Neuron (in vitro differentiated cells): ENCODE results near the gene ANKRD17.
A peak's percentile ranks its signal among the peaks of the same experiment; 100 is the strongest.
"Not testable (repeated sequence)": the region's sequence is repeated elsewhere in the genome, so short reads cannot be mapped to it uniquely, and the experiment has no call there.

Experiments
- H2AFZ ChIP-seq: one replicate; pipeline ENCODE4 v1.6.1; 2013; ENCODE audit warnings: low read depth, mild to moderate bottlenecking, inconsistent platforms, low read length, moderate library complexity
- H3K27me3 ChIP-seq: one replicate; pipeline ENCODE4 v1.6.1; 2013; ENCODE audit warnings: low read length; ENCODE audit not compliant: insufficient read depth
- H3K36me3 ChIP-seq: one replicate; pipeline ENCODE4 v1.6.1; 2013; ENCODE audit warnings: low read length; ENCODE audit not compliant: insufficient read depth
- H3K4me1 ChIP-seq: one replicate; pipeline ENCODE4 v1.6.1; 2013; ENCODE audit warnings: low read length; ENCODE audit not compliant: insufficient read depth
- H3K4me3 ChIP-seq: 2 replicates; pipeline ENCODE4 v1.5.1; 2013; ENCODE audit warnings: mild to moderate bottlenecking, low read length, moderate library complexity
- H3K9me3 ChIP-seq: one replicate; pipeline ENCODE4 v1.6.1; 2013; ENCODE audit warnings: low read length

The ANKRD17 gene

DNA sequence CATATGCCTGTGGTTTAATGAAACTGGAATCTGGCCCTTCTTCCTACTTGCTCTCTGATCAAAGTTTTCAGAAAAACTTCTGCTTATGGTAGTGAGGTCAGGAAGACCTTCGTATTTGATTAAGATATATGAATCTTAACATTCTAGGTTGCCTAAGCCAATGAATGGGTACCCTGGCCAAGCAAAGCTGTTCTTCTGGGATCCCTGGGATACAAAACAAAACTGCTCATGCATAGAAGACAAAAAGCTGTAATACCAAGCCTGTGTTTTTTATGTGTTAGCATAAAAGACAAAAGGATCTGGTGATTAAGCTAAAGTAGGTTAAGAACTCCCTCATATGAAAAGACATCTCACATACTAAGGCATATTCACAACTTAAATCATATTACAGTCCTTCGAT lies 21.6 kb downstream of the ANKRD17 start:
- no peaks in the 10 kb centered on the region for H3K9me3 ChIP-seq
- peaks cover 35% of the 10 kb centered on the region for H3K36me3 ChIP-seq

DNA sequence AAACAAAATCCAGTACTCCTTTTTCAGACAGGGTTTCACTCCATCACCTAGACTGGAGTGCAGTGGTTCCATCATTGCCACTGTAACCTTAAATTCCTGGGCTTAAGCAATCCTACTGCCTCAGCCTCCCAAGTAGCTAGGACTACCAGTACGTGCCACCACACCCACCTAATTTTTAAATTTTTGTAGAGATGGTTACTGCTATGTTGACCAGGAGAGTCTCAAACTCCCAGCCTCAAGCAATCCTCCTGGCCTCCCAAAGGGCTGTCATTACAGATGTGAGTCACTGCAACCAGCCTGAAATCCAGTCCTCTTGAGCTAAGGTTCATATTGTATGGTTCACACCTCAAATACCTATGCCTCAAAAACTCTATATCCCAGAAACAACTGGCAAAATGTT lies 22.4 kb downstream of the ANKRD17 start:
- Histone ChIP-seq H2AFZ (no peak overlapping the region), H3K27me3 (no peaks in the 10 kb centered on the region), H3K9me3 (no peaks in the 10 kb centered on the region), H3K4me1 (no peaks in the 10 kb centered on the region), H3K36me3 (peaks cover 41% of the 10 kb centered on the region), H3K4me3 (no peak overlapping the region)

More for the DNA sequence above, 21.6 kb downstream of the ANKRD17 start:
- Histone ChIP-seq H3K4me3 (no peak overlapping the region), H2AFZ (no peak overlapping the region), H3K4me1 (no peaks in the 10 kb centered on the region), H3K27me3 (no peaks in the 10 kb centered on the region)

DNA sequence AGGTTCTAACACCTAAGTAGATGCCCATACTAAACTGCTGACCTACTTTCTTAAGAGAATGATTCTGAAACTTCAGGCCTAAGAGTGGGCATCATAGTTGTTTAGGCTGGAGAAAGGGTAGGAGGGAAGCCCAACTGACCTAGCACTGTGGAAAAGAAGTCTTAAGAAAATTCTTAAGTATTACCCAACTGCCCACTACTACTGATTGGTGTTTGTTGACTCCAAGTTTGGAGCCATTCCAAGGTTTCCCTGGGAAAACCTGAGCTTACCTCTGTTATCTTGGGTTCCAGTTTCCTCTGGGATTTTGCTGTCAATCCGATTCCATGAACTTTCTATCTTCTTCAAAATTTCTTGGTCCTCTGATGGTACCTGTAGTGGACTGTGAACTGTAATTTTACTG lies 23.9 kb downstream of the ANKRD17 start:
- peaks cover 46% of the 10 kb centered on the region for H3K36me3 ChIP-seq
- H3K27me3 ChIP-seq, result no peaks in the 10 kb centered on the region
- H2AFZ ChIP-seq, result no peak overlapping the region
- no peak overlapping the region for H3K4me3 ChIP-seq
- no peaks in the 10 kb centered on the region for H3K9me3 ChIP-seq
- H3K4me1 ChIP-seq, result no peaks in the 10 kb centered on the region

DNA sequence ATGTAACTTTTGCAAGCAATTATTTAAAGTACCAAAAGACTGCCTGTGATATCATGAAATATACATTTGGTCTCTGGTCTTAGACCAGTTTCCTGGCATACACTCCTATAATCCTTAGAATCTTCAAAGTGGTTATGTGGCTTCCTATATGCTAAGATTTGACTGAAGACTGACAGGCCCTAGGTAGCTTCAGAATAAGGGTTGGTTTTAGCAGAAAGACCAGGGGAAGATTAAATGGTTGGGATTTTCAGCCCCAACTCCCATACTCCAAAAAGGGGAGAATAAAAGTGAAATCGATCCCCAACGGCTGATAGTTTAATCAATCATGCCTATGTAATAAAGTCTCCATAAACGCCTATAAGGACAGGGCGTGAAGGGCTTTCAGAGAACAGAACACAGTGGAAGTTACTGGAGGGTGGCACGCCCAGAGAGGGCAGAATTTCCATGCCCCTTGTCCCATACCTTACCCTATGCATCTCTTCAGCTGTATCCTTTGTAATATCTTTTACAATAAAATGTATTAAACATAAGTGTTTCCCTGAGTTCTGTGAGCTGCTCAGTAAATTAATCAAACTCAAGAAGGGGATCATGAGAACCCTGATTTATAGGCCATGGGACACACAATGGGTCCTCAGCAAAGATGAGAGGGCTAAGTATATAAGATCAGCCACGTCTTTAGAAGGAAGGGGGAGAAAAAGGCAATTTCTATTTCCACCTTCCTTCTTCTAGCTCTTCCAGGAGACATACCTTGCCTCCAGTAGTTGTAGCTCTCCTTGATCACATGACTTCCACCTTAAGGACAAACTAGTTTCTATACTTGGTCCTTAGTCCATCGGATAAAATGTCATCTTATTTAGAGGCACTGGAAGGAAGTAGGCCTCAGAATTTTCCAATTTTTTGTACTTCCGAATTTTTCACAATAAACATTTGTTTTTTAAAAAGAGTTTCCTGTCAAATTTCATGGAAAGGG lies 26.8 kb downstream of the ANKRD17 start:
- Histone ChIP-seq H3K9me3 (no peaks in the 10 kb centered on the region), H3K4me3 (no peak overlapping the region), H3K27me3 (no peaks in the 10 kb centered on the region), H2AFZ (no peak overlapping the region), H3K4me1 (no peaks in the 10 kb centered on the region), H3K36me3 (peaks cover 40% of the 10 kb centered on the region)

DNA sequence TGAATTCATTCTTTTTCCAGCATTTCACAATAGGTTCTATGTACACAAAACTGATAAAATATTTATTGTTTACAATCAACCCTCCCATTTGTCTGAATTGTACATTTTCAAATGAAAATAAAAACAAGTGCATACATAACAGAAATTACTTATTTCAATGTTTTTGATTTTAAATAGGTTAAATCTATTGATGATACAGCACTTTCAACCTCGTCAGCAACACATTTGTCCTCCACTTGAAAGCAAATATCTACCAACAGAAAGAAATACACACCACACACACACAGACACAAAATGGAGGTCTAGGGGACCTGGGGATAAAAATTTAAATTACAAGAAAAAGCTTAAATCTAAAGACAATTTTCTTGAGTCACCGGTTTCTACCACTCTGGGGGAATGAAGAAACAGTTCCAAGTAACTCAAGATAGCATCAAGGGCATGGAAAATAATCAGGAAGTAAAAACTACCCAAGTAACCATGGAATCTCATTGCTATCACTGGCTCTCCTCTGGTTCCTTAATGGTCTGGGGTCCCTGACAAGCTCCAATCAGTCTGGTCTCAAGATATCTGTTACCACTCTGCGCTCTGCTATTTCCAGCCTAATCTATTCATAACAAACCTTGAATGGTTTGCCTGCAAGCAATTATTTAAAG lies 27.6 kb downstream of the ANKRD17 start:
- Histone ChIP-seq H3K36me3 (peaks cover 37% of the 10 kb centered on the region), H3K27me3 (no peaks in the 10 kb centered on the region), H3K9me3 (no peaks in the 10 kb centered on the region), H3K4me1 (no peaks in the 10 kb centered on the region), H3K4me3 (no peak overlapping the region), H2AFZ (no peak overlapping the region)

DNA sequence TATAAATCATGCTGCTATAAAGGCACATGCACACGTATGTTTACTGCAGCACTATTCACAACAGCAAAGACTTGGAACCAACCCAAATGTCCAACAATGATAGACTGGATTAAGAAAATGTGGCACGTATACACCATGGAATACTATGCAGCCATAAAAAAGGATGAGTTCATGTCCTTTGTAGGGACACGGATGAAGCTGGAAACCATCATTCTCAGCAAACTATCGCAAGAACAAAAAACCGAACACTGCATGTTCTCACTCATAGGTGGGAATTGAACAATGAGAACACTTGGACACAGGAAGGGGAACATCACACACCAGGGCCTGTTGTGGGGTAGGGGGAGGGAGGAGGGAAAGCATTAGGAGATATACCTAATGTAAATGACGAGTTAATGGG lies 29.8 kb downstream of the ANKRD17 start:
- not testable (repeated sequence) for H3K4me1 ChIP-seq, H2AFZ ChIP-seq, H3K4me3 ChIP-seq, H3K27me3 ChIP-seq, H3K9me3 ChIP-seq
- peaks cover 24% of the 10 kb centered on the region for H3K36me3 ChIP-seq

DNA sequence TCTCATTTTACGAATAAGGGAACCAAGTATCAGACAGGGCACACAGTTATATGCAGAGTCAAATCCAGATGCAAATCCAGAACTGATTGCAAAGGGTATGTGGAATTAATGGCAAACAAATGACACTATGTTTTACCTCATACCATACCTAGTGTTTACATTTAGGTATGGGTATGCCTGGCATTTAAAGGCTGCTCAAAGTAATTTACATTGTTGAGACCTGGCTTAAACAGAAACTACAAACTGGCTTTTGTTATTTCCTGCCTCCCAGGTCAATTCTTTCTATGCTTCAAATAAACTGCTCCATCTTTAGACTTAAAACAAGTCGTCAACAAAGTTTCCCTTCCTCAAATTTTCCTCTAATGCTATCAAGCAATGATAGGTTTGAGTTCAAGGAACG lies 33.7 kb downstream of the ANKRD17 start:
- Histone ChIP-seq H3K9me3 (no peaks in the 10 kb centered on the region), H2AFZ (no peak overlapping the region), H3K4me1 (peaks cover 16% of the 10 kb centered on the region), H3K4me3 (no peak overlapping the region), H3K27me3 (no peaks in the 10 kb centered on the region), H3K36me3 (peaks cover 2% of the 10 kb centered on the region)

DNA sequence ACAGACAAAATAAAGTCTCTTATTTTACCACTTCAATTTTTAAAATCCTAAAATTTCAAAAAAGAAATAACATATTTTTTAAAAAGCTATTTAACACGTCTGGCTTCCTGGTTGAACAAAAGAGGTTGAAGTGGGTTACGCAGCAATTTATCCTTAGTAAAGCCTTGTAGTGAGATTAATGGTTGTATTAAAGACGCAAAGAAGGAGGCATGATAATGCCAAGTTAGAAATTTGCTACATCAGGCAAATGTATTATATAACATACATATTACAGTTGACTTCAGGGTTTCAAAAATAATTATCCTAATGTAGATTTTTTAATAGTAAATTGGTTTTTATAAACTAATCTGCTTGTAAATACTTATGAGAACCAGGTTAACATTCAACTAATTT lies 35.3 kb downstream of the ANKRD17 start:
- Histone ChIP-seq H3K9me3 (no peaks in the 10 kb centered on the region), H2AFZ (no peak overlapping the region), H3K4me1 (peaks cover 16% of the 10 kb centered on the region), H3K4me3 (peak overlapping the region; percentile 72), H3K36me3 (no peaks in the 10 kb centered on the region), H3K27me3 (no peaks in the 10 kb centered on the region)

DNA sequence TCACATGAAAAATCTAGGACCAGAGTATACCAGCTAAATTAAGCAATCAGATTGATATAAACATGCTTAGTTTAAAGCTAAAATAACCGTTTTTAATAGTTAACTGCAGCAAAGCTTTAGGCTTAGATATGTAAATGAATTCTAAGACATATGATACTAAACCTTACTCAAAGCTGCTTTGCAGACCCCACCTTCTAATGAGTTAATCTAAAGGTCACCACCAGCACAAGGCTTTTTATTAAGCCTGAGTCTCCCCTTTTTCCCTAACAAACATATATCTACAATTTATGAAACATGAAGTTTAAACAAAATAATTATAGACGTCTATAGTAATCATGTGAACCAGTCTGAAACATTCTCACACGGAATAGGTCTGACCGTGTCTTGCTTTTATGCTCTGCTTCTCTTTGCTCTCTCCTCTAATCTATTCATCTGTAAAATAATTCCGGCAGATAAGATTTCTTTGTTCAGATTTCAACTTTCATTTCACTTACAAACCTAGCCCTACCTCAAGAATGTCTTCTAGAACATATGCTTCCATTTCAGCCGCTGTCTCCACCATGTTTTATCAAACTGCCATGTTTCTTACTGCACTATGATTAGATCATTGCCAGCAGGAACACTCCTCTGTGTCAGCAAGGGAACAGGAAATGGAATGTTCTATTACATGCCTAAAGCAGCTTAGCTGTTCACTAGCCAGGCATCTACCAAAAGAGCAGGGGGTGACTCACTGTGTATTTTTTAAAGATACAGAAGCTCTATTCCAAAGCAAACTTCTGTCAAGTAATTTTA lies 35.9 kb downstream of the ANKRD17 start:
- Histone ChIP-seq H3K36me3 (no peaks in the 10 kb centered on the region), H3K4me3 (peak overlapping the region; percentile 72), H3K4me1 (peaks cover 16% of the 10 kb centered on the region), H3K9me3 (no peaks in the 10 kb centered on the region), H2AFZ (peak overlapping the region; percentile 8), H3K27me3 (no peaks in the 10 kb centered on the region)

DNA sequence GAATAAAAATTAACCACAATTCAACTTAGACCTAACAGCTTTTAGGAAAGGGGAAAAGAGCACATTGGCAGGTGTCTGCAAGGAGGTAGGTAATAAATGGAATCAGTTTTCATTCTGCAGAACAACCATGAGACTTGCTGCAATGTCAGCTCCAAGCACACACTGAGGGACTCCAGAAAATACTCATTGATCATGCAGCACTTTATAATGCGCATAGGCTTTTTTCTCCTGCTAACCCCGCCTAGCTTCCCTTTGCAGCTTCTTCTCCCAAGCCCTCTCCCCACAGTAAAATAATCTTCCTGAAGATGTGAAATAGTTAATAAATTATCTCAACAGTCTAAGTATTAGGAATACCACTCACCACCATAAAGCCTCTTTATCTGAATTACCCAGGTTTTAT lies 36.9 kb downstream of the ANKRD17 start:
- Histone ChIP-seq H3K36me3 (no peaks in the 10 kb centered on the region), H3K27me3 (no peaks in the 10 kb centered on the region), H3K9me3 (no peaks in the 10 kb centered on the region), H3K4me3 (peak overlapping the region; percentile 72), H2AFZ (no peak overlapping the region), H3K4me1 (peaks cover 16% of the 10 kb centered on the region)

DNA sequence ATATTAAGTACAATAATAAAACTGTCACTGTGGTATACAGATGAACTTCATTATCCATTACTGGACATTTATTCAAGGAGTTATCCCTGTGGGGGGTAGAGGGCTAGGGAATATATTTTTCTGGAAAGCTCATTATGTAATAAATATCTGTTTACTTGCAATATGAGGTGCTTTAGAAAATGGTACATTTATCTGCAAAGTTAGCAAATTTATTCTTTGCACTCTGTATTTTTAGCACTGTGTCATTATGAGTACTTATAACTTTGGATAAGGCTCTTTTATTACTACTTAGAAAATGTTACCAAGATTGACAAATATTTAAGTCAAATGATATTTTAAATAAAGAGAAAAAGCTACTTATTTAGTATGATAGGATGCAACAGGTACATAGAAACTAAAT lies 37.8 kb downstream of the ANKRD17 start:
- Histone ChIP-seq H3K36me3 (peaks cover 4% of the 10 kb centered on the region), H3K4me1 (peaks cover 16% of the 10 kb centered on the region), H2AFZ (no peak overlapping the region), H3K27me3 (no peaks in the 10 kb centered on the region), H3K4me3 (peak overlapping the region; percentile 72), H3K9me3 (no peaks in the 10 kb centered on the region)

DNA sequence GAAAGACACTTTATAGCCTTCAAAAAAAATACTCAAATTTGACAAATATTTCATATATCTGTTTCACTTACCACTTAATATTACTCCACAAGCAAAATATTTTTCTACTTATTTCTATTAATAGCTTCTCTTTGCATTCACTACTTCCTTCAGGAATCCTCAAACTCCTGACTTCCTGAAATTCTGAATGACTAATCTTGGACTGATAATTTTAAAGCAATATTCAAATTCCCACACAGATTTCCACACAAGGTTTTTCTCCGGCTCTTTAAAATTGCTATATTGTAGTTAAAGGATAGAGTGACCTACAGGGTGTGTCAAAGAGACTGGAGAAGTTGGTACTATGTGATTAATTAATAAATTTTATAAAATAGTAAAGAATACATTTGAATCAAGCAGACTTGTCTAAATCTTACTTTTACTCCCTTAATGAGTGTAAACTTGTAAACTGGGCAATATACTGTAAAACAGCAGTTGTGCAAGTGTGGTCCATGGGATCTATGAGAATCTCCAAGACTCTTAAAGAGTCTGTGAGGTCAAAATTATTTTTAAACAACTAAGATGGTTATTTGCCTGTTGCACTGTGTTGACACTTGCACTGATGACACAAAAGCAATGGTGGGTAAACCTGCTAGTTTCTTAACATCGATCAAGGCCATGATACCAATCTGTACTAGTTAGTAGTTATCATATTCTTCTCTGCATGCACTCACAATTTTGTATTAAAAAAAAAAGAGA lies 44.5 kb downstream of the ANKRD17 start:
- no peaks in the 10 kb centered on the region for H3K4me1 ChIP-seq
- no peaks in the 10 kb centered on the region for H3K27me3 ChIP-seq
- H3K4me3 ChIP-seq, result no peak overlapping the region
- no peaks in the 10 kb centered on the region for H3K9me3 ChIP-seq
- H2AFZ ChIP-seq, result no peak overlapping the region
- H3K36me3 ChIP-seq, result peaks cover 17% of the 10 kb centered on the region
